Upper lobe of right lung (tissue), 1 donor: ENCODE results near the gene ATP2B3. TPM values are rescaled to one million over a fixed set of nuclear protein-coding genes. Genes with fewer than 3 reads are reported as not detected.

ENCODE experiments used
- ATAC-seq: fragments of 200-7000 bp; cut with Tn5 transposase; one replicate; pipeline ENCODE4 v1.9.1; 2020; ENCODE audit warnings: mild to moderate bottlenecking, moderate library complexity
- DNase-seq: peaks from one replicate; pipeline ENCODE4 v3.0.0-alpha.2; 2020
- H3K27ac ChIP-seq: fragments of 200-600 bp; one replicate; pipeline ENCODE4 v1.8.0; 2022
- H3K27me3 ChIP-seq: fragments of 200-600 bp; one replicate; pipeline ENCODE4 v1.8.0; 2022; ENCODE audit warnings: mild to moderate bottlenecking
- H3K36me3 ChIP-seq: fragments of 200-600 bp; one replicate; pipeline ENCODE4 v1.8.0; 2022
- H3K4me1 ChIP-seq: fragments of 200-600 bp; one replicate; pipeline ENCODE4 v1.8.0; 2022
- H3K4me3 ChIP-seq: fragments of 200-600 bp; one replicate; pipeline ENCODE4 v1.8.0; 2022; ENCODE audit warnings: mild to moderate bottlenecking
- H3K9me3 ChIP-seq: fragments of 200-600 bp; one replicate; pipeline ENCODE4 v1.8.0; 2022
- CTCF ChIP-seq: fragments of 200-600 bp; IDR thresholded peaks from one replicate; pipeline ENCODE4 v1.8.0; 2022; ENCODE audit warnings: antibody characterized with exemption
- intact Hi-C: fragments of 100-400 bp; cut with DNase I; formaldehyde crosslinking; loops from one replicate; pipeline ENCODE4 v1.11.0; 2022
- total RNA-seq: library from RNA; stranded (reverse); fragmentation: NEBNext Ultra II Directional; extraction: Animal tissue kit (Norgen Biotek cat#: 25700); gene quantifications from one replicate; pipeline ENCODE4 v1.2.1, GENCODE V29; 2021
- donor health status: DM: no; HTN: yes; CAD: no; lungs with severe emphysema.

Gene ATP2B3
- total RNA-seq, 1 donor from 2014 or later, result not detected

GRCh38 chrX:153490217-153490930, 27.1 kb upstream of the ATP2B3 start:
- Histone ChIP-seq H3K4me3 (no peak overlapping the region), H3K9me3 (no peaks in the 10 kb centered on the region), H3K36me3 (no peaks in the 10 kb centered on the region), H3K27ac (no peak overlapping the region), H3K27me3 (no peaks in the 10 kb centered on the region), H3K4me1 (no peaks in the 10 kb centered on the region)
- intact Hi-C loops, result no loop called here
- TF ChIP-seq CTCF, result no peak
- no peak for ATAC-seq
- DNase-seq, result no peak

- intact Hi-C loops, result no loop called here
- no peaks in the 10 kb centered on the region for H3K27me3 ChIP-seq
- TF ChIP-seq CTCF, result no peak
- no peak overlapping the region for H3K4me3 ChIP-seq
- no peaks in the 10 kb centered on the region for H3K36me3 ChIP-seq
- ATAC-seq (no peak), DNase-seq (no peak)
- peak overlapping the region; percentile 24 for H3K27ac ChIP-seq
- H3K4me1 ChIP-seq, result no peaks in the 10 kb centered on the region
- H3K9me3 ChIP-seq, result no peaks in the 10 kb centered on the region
Measured at GRCh38 chrX:153491351-153491914, 26.0 kb upstream of the ATP2B3 start.

- no peak for TF ChIP-seq CTCF
- ATAC-seq, result no peak
- H3K4me3 ChIP-seq, result no peak overlapping the region
- DNase-seq, result no peak
- no peaks in the 10 kb centered on the region for H3K9me3 ChIP-seq
- no peaks in the 10 kb centered on the region for H3K27me3 ChIP-seq
- H3K4me1 ChIP-seq, result no peaks in the 10 kb centered on the region
- H3K36me3 ChIP-seq, result no peaks in the 10 kb centered on the region
- intact Hi-C loops, result no loop called here
- peak overlapping the region; percentile 24 for H3K27ac ChIP-seq
Measured at GRCh38 chrX:153491918-153492317, 25.5 kb upstream of the ATP2B3 start.

- ATAC-seq, result no peak
- TF ChIP-seq CTCF, result no peak
- no peak for DNase-seq
- no peaks in the 10 kb centered on the region for H3K4me1 ChIP-seq
- no peak overlapping the region for H3K4me3 ChIP-seq
- H3K27me3 ChIP-seq, result no peaks in the 10 kb centered on the region
- H3K36me3 ChIP-seq, result no peaks in the 10 kb centered on the region
- H3K9me3 ChIP-seq, result no peaks in the 10 kb centered on the region
- no peak overlapping the region for H3K27ac ChIP-seq
- intact Hi-C loops, result no loop called here
Measured at GRCh38 chrX:153492543-153492942, 24.9 kb upstream of the ATP2B3 start.

- ATAC-seq (no peak), DNase-seq (no peak)
- H3K9me3 ChIP-seq, result no peaks in the 10 kb centered on the region
- H3K36me3 ChIP-seq, result no peaks in the 10 kb centered on the region
- no peak overlapping the region for H3K27ac ChIP-seq
- no peak for TF ChIP-seq CTCF
- H3K4me3 ChIP-seq, result no peak overlapping the region
- H3K4me1 ChIP-seq, result no peaks in the 10 kb centered on the region
- intact Hi-C loops, result no loop called here
- no peaks in the 10 kb centered on the region for H3K27me3 ChIP-seq
Measured at GRCh38 chrX:153493085-153493484, 24.4 kb upstream of the ATP2B3 start.
